NCI-H69 (cell line): ENCODE data around the gene KAZN.

Experiments
- DNase-seq: peaks from one replicate; lab custom pipeline; 2025; lab: John Stamatoyannopoulos, UW

The KAZN gene

DNA sequence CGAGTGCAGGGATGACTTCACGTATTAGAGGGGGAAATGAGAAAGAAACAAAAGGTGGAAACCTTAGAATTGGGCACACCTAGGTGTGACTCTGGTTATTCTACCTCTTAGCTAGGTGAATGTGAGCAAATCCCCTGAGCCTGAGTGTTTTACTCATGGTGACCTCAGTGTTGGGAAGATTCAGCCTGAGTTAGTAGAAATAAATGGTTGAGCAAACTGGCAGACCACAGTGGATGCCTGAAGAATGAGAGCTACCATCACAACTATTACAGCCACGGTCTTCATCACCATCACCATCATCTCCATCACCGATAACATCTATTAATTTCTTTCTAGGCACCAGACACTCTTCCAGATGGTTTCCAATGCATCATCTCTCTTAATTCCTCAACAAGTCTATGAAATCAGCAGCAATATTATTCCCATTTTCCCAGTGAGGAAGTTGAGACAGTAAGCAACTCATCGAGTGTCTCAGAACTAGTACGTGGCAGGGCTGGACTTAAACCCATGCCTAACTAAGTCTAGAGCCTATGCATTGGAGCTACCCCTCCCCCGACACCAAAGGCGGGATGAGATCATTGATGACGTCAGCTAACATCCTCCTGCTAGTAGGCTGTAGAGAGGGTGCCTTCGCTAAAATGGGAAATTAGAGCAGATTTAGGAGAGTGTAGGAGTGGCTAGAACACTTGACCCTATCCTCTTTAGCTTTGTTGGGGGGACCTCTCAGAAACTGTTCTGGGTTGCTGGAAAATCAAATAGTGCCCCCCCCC, 7.9 kb upstream of the KAZN start:
- no peak for DNase-seq

- no peak for DNase-seq
These were observed 6.9 kb upstream of the KAZN start for GRCh38 chr1:14591600-14591999.

DNA sequence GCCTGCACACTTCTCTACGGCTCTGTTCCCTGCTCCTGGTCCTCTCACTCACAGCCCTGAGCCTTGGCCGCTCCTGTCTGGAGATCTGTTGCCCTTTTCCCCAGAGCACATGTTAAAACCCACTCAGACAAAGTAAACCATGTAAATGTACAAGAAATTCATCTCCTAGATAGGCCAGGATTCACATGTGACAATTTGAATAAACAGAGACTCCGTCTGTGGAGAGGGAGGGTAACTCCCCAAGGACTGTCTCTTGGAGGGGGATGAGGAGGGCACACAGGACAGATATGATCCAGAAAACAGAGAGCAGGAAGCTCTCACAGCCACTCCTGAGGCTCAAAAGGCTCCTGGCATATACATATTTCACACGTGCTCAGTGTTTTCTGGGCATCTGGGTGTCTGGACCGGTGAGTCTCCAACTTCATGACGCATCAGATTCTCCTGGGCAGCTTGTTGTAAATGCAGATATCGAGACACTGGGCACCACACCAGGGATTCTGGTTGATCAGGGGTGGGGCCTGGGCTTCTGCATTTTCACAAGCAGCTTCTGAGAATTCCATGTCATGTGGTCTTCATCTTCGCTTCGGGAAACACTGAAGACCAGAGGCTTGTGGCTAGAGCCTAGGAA, 6.4 kb upstream of the KAZN start:
- DNase-seq: no peak

DNA sequence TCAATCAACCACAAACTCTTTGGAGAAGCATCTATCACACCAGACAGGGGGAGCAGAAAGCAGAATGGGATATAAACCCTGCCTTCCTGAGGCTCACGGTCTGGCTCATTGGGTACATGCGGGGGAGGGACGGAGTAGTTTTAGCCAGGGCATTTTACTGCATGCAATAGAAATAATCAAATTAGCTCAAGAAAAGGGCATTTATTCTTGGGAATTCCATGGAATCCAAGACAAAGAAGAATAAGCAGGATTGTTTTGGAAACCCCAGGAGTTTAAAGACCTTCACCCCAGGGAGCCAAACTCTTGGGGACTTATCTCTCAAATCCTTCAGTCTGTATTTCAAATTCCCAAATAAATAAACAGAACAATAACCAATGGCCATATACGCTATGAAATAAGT, 5.2 kb upstream of the KAZN start:
- no peak for DNase-seq

- no peak for DNase-seq
These were observed 4.4 kb upstream of the KAZN start for GRCh38 chr1:14594045-14594444.

DNA sequence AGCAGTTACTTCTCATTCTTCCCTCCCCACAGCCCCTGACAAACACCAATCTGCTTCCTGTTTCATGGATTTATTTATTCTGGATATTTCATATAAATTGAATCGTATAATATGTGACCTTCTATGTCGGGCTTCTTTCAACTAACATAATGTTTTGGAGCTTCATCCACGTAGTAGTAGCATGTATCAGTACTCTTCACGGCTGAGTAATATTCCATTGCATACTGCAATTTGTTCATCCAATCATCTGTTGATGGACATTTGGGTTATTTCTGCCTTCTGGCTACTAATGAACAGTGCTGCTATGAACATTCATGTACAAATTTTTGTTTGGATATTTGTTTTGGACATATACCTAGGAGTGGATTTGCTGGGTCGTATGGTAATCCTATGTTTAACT, 1.9 kb upstream of the KAZN start:
- no peak for DNase-seq

DNA sequence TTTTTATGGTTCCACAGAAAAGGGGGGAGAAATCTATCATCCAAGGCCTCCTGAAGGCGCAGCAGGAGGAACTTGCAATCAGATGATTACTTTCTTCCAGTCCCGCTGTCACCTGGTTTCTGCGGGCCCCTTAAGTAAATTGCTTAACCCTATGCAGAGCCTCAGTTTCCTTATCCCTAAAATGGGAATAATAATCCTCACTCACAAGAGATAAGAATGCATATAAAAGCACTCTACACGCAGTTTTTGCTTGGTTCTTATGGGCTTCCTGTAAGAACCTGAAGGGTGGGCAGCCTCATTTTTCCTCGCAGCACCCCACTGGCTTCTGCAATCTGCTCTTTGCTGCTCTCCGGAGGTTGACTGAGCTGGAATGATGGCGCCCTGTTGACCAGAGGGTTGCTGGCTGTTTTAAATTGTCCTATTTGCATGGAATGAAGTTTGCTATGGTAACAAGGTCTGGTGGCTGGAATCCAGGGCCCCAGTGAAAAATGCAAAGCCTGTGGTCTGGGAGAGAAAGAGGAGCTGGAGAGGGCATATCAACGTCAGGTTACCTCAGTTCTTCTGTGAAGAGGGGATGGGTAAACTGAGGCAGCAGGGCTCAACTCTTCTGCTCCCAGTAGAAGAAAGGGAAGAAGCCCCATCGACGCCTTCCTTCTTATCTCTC, 1.0 kb upstream of the KAZN start:
- no peak for DNase-seq

DNA sequence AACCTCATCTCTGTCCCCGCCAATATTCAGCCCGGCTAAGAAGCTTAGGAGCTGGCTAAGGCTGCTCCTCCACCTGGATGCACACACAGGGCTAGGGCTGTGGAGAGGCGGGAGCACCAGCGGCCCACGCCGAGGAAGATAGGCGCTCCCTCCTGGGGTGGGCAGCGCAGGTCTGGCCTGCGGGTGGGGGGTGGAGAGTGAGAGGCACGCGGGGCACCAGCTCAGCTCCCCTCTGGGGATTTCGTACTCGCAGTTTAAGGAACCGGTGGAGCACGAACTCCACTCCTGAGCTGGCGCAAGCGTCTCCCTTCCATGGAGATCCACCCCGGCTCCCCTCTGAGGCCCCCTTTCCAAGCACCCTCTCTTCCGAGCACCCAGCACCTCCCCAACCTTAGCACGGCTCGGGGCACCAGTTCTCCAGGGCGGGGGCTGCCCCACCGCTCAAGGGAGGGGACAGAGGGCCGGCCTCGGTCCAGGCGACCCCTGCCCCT, 433 bp upstream of the KAZN start:
- DNase-seq: no peak

- peak; percentile 15 for DNase-seq
These were observed 802 bp downstream of the KAZN start for GRCh38 chr1:14599183-14599791.

GRCh38 chr1:14599800-14600199, 1.3 kb downstream of the KAZN start:
- no peak for DNase-seq

DNA sequence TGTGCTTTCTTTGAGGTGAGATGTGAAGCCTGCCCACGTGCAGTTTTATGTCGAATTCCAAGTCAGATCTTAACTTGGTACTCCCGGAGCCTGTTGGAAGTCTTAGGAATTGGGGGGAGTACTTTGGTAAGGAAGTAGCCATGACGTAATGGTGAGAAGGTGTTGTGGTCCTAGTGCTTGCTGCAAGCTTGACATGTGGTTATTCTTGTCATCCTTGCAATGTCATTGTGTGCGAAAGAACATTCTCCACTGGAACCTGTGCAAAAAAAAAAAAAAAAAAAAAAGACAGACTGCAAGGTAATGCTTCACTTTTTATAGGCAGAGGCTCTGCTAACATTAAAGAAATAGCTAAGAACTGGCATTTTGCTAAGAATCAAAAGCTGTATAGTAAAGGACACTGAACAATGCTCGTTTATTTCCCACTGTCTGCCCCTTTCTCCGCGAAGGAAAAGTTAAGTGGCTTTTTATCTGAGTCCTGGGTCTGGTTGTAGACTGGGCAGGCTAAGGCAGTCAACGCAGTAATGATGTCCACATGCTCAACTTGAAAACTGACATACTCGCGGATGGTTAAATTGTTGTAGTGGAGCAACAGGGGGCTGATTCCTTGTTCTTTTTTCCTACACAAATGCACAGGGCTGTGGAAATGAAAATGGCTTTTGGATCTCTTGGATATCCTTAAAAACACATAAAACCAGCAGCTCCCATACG, 2.1 kb downstream of the KAZN start:
- no peak for DNase-seq

DNA sequence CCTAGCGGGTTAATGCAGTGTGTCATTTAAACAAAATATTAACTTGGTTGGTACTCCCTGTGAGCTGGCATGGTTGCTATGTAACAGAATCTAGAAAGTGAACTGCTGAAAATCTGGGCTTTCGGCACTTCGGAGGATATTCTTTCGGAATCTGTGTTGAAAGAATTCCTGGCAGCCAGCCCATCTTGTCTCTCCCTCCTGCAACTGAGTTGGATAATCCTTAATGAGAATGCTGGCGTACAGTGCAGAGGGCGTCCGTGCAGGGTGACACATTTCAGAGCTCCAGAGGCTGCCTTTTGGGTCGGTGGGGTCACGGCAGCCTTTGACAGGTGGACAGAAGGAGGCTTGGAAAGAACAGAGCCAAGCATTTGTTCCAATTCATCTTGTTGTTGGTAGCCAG, 3.7 kb downstream of the KAZN start:
- DNase-seq: peak; percentile 6

GRCh38 chr1:14603645-14604044, 5.2 kb downstream of the KAZN start:
- peak; percentile 20 for DNase-seq

DNA sequence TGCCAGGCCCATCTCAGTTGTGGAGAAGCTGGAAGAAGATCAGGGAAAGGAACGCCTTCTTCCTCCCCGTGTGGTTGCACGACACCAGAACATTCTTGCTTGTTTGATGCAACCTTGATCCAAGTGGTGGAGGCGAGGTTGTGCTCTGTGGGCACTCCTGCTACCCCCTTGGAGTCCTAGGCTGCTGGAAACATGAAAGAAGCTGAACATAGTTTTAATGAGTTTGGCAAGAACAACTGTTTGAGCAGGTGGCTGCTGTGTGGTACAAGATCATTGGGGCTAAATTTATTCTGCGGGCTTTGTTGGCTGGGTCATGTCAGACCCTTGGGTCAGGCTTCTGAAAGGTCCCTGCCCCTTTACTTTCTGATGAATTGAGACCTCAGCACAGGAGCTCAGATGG, 5.9 kb downstream of the KAZN start:
- DNase-seq: no peak

DNA sequence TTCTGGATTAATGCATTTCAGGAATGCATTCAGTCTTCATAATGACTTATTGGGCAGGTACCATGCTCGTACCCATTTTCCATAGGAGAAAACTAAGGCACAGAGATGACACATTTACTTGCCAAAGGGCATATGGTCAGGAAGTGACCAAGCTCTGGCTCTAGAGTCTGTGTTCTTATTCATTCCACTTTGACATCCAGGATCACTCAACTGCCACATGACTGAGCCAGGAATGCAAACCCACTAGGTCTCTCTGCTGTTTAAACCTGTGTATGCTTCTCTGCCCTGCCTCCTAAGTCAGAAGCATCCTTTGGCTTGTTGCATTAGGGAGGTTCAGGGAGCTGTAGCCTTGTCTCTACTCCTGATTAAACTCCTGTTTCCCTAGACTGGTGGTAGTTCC, 7.5 kb downstream of the KAZN start:
- no peak for DNase-seq

DNA sequence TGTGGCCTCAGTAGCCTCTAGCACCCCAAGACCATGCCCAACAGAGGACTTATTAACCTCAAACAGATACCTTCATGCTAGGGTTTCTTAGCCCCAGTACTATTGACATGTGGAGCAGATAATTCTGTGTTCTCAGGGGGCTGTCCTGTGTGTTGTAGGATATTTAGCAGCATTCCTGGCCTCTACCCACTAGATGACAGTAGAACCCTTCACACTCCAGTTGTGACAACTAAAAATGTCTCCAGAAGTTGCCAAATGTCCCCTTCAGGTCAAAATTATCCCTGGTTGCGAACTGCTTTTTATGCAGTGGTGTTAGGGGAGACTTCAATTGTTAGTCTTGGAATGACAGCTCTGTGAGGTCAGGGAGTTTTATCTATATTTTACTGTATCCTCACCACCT, 8.1 kb downstream of the KAZN start:
- DNase-seq: peak; percentile 28

DNA sequence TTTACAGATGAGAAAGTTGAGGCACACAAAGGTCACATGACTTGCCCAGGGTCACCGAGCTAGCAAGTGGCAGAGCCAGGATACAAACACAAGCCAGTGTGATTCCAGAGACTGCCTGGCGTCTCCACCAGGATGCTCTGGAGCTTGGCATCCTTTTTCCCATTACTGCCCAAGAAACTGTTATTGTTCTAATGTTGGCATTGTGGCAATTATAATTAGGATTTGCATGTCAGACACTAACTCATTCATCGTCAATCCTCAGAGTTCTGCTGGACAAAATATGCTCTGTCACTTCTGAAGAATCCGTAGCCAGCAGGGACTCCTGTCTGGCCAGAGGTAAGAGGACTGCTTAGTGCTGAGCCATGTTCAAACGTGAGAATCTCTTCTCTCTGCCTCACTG, 8.8 kb downstream of the KAZN start:
- no peak for DNase-seq

DNA sequence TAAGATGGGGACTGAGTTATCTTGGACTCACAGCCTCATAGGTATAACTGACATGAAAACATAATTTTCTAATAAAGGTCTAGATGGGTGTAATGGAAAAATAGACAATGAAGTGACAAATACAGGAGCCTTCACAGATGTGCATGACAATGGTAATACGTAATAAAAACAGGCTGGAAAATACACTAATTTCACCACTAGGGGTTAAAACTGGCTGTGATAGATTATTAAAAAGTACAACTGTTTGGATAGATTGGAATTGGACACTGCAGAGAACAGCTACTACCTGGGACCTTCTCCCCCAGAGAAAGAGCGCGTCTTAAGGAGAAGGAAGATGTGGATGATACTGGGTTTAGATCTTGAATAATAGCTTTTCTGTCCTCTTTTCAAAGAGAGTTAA, 9.8 kb downstream of the KAZN start:
- DNase-seq: no peak

DNA sequence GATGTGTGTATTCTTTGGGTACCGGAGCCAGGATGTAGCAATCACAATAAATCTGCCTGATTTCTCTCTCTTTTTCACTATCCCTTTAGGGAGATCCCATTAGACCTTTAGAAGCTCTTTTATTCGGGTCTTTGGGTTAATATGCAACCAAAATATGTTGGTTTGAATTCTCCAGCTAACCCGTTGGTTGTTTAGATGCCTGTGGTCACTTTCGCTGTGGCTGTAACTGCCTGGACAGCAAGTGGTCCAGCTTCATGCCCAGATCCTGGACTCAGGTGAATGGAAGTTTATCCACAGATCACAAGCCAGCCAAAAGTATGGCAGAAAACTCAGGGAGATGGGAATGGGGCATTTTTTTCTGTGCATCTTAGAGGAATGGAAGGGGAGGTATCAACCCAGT, 12.3 kb downstream of the KAZN start:
- DNase-seq: no peak

GRCh38 chr1:14611792-14612191, 13.3 kb downstream of the KAZN start:
- DNase-seq: no peak

GRCh38 chr1:14612256-14612655, 13.8 kb downstream of the KAZN start:
- no peak for DNase-seq

GRCh38 chr1:14613926-14614325, 15.4 kb downstream of the KAZN start:
- DNase-seq: peak; percentile 8
